A204.1 (cell line): Measurements from ENCODE around the gene SPANXD.
"Not testable (repeated sequence)": the region's sequence is repeated elsewhere in the genome, so short reads cannot be mapped to it uniquely, and the experiment has no call there.

Experiments
- FAIRE-seq: peaks from 2 replicates; lab custom pipeline; 2012; peaks lifted over from hg19 to GRCh38; lab: Jason Lieb, UNC

SPANXD gene

GRCh38 chrX:141698639-141699038, at the start of gene SPANXD:
Gene SPANXD, minus strand, starts transcription at chrX:141698739. Its CDS starts 334 bp downstream, at chrX:141698405.
- not testable (repeated sequence) for FAIRE-seq

- FAIRE-seq: no peak
Measured at GRCh38 chrX:141742666-141743065, 44.1 kb upstream of the SPANXD start.

DNA sequence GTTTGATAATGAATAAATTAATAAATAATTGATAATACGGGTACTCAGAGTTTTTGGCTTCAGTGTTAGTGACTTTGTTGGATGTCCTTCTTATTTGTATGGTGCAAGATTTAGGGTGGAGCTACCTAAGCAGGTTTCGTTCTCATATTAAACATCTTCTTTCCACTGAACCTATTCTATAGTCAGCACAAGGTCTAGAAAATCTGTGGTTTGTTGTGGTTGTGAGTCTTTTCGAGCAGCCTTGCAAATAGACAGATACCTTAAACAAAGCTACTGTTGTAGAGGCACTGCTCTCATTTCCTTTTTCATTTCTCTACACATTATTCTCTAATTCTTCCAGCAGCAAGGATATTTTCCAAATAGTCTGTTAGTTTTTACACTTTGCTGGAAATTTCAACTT, 38.1 kb upstream of the SPANXD start:
- no peak for FAIRE-seq

- no peak for FAIRE-seq
Measured at GRCh38 chrX:141733371-141733770, 34.8 kb upstream of the SPANXD start.

- no peak for FAIRE-seq
Measured at GRCh38 chrX:141732031-141732430, 33.5 kb upstream of the SPANXD start.

DNA sequence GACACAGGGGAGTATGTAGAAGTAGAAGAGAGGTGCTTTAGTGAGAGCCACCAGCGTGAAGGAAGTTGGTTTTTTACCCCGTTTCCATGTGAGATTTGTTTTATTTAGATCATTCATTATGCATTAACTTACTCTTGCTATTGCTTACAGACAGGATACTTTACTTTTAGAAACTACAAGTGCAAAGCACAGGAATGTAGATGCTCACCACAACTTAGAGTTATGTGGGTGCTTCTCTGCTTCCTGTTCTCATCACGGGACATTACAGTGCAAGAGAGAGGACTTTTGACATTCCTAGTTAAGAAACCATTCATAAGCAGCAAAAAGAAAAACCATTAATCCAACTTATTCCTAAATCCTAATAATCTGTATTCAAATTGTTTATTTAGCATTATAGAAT, 25.6 kb upstream of the SPANXD start:
- FAIRE-seq: no peak

DNA sequence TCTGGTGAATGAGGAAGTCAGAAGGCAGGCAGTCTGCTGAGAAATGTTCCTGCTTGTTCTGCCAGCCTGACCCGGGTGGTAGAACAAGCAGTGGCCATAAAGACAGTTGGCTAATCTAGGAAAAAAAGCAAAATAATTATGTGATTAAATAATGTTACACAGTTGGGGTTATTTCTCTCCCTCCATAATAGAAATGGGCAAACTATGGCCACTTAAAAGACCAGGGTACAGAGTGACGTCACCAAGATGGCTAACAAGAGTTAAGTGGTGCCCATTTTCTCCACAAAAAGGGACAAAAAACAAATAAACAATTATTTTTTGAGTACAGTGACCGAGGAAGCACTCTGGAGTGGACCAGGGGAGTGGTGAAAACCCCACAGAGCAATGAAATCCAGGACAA, 16.1 kb upstream of the SPANXD start:
- no peak for FAIRE-seq

GRCh38 chrX:141701072-141701471, 2.5 kb upstream of the SPANXD start:
- no peak for FAIRE-seq

- FAIRE-seq: no peak
Measured at GRCh38 chrX:141673946-141674345, 24.6 kb downstream of the SPANXD start.

GRCh38 chrX:141669689-141670088, 28.9 kb downstream of the SPANXD start:
- FAIRE-seq: no peak

DNA sequence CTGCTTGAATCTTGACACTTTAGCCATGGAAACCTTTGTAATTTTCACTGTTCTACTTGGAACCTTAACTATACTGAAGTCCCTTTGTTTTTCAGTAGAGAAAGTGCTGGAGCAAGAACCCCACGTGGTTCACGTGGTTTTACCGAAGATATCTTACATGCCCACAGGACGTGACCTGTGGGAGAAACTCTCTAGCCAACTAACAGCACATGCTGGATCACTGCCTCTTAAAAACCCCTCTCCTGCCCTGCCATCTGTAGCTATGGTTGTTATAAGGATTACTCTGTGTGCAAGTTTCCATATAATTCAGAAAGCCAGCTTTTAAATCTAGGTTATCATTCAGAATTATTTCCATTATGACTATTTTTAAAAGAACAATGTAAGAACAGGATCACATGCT, 30.2 kb downstream of the SPANXD start:
- no peak for FAIRE-seq

DNA sequence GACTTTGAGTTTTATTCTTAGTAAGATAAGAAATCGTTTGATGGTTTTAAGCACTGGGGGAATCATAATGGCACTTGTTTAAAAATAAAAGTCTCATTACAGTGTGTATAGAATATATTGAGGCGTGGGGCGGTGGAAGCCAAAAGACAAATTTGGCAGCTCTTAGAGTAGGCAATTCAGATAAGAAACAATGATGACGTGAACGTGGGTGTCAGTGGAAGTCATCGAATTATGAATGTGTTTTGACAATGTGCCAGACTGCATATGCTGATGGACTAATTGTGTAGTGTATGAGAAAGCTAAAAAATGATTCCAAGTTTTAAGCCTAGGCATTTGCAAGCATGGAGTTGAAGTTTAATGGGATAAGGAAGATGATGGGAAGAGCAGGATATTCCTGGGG, 35.8 kb downstream of the SPANXD start:
- no peak for FAIRE-seq

DNA sequence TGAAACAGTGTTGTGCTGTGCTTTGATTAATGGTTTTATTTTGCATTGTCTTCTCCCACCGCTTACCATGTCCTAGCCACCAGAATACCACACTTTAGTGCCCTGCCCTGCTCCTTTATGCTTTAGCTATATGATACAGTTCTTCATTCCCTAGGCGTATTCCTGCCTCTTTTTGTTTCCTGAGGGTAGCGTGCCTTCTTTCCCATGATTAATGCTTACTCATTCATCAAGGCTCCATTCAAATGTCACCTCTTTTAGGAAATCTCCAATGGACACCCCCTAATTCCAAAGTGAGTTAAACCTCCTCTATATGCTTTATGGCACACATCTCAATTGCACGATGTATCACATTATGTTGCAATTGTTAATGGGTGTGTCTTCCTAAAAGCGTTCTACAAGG, 46.3 kb downstream of the SPANXD start:
- FAIRE-seq: no peak
